HL-60 (cell line): ENCODE data around the gene GLYR1.

Source experiments
- DNase-seq, 2 experiments: peaks; one replicate each; pipeline ENCODE4 v3.0.0-alpha.2; 2010 to 2020; ENCODE audit warnings: low read depth in 1 of 2, low spot score in 1 of 2
- H3K27ac ChIP-seq: fragments of 250-450 bp; sonication (Bioruptor Pico); replicated peaks from 2 replicates; pipeline ENCODE4 v1.5.1; 2020; ENCODE audit warnings: mild to moderate bottlenecking, moderate library complexity
- H3K27me3 ChIP-seq: fragments of 250-450 bp; sonication (Bioruptor Pico); 2 replicates; pipeline ENCODE4 v1.5.1; 2021; ENCODE audit warnings: mild to moderate bottlenecking, moderate library complexity; ENCODE audit not compliant: insufficient read depth, poor library complexity, severe bottlenecking
- H3K4me3 ChIP-seq: replicated peaks from 2 replicates; pipeline ENCODE4 v1.5.1; 2011; ENCODE audit warnings: mild to moderate bottlenecking, control low read depth, low read length; ENCODE audit not compliant: insufficient read depth
- GABPA ChIP-seq: IDR thresholded peaks from 2 replicates; pipeline ENCODE4 v1.6.1; 2012; ENCODE audit warnings: low read depth
- POLR2AphosphoS5 ChIP-seq: IDR thresholded peaks from 2 replicates; pipeline ENCODE4 v1.6.1; 2012; ENCODE audit warnings: low read depth
- SPI1 ChIP-seq: IDR thresholded peaks from 2 replicates; pipeline ENCODE4 v1.6.1; 2012; ENCODE audit warnings: low read depth, mild to moderate bottlenecking, borderline replicate concordance
- TF ChIP-seq, protein P1 (sequence below): IDR thresholded peaks from one replicate; pipeline ENCODE4 v1.5.1; 2011; ENCODE audit warnings: low read length, control low read depth, inconsistent platforms; ENCODE audit not compliant: insufficient read depth
- TF ChIP-seq, protein P2 (sequence below): IDR thresholded peaks from 2 replicates; pipeline ENCODE4 v1.6.1; 2012; ENCODE audit warnings: low read depth; ENCODE audit not compliant: insufficient replicate concordance

GLYR1 gene

DNA sequence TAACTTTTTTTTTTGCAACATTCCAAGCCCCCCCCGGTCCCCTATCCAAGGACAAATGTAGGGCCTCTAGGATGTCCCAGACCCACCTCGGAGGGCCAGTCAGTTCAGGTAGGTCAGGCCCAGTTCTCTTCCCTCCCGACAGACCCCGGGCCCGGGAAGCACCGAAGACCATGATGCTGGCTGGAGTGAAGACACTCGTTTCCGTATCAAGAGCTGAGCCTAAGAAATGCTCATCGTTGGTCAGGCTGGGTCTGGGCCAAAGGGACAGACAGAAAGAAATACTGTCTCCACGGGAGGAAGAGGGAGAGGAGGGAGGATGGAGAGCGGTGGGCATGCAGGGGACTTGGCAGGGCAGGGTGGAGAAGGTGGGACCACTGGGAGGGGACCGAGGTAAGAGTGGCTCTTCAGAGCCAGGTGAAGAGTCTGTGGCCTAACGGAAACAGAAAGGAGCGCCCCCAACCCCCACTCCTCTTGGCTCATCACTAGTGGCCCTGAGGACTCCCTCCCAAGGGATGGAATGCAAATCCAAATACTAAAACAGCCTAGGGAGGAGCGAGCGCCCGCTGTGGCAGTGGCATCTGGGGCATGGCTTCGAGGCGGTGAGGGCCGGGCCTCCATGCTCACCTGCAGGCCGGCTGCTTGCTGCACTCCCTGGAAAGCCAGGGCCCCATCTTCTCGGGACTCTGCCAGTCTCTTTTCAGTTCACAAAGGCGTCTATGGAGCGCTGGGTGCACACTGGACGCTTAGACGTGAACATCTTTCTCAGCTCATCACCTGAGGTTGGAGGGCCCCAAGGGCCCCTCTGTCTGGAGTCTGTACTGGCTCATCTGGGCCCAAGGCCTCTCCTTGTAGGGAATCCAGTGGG lies 43.0 kb downstream of the GLYR1 start:
- no peak overlapping the region for H3K4me3 ChIP-seq
- no peak for TF ChIP-seq SPI1
- no peak for TF ChIP-seq GABPA
- 0 out of 2 replicates have a peak, but pooled peaks have one; percentile 4 for TF ChIP-seq POLR2AphosphoS5
- TF ChIP-seq, protein P1, sequence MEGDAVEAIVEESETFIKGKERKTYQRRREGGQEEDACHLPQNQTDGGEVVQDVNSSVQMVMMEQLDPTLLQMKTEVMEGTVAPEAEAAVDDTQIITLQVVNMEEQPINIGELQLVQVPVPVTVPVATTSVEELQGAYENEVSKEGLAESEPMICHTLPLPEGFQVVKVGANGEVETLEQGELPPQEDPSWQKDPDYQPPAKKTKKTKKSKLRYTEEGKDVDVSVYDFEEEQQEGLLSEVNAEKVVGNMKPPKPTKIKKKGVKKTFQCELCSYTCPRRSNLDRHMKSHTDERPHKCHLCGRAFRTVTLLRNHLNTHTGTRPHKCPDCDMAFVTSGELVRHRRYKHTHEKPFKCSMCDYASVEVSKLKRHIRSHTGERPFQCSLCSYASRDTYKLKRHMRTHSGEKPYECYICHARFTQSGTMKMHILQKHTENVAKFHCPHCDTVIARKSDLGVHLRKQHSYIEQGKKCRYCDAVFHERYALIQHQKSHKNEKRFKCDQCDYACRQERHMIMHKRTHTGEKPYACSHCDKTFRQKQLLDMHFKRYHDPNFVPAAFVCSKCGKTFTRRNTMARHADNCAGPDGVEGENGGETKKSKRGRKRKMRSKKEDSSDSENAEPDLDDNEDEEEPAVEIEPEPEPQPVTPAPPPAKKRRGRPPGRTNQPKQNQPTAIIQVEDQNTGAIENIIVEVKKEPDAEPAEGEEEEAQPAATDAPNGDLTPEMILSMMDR: no peak
- TF ChIP-seq, protein P2, sequence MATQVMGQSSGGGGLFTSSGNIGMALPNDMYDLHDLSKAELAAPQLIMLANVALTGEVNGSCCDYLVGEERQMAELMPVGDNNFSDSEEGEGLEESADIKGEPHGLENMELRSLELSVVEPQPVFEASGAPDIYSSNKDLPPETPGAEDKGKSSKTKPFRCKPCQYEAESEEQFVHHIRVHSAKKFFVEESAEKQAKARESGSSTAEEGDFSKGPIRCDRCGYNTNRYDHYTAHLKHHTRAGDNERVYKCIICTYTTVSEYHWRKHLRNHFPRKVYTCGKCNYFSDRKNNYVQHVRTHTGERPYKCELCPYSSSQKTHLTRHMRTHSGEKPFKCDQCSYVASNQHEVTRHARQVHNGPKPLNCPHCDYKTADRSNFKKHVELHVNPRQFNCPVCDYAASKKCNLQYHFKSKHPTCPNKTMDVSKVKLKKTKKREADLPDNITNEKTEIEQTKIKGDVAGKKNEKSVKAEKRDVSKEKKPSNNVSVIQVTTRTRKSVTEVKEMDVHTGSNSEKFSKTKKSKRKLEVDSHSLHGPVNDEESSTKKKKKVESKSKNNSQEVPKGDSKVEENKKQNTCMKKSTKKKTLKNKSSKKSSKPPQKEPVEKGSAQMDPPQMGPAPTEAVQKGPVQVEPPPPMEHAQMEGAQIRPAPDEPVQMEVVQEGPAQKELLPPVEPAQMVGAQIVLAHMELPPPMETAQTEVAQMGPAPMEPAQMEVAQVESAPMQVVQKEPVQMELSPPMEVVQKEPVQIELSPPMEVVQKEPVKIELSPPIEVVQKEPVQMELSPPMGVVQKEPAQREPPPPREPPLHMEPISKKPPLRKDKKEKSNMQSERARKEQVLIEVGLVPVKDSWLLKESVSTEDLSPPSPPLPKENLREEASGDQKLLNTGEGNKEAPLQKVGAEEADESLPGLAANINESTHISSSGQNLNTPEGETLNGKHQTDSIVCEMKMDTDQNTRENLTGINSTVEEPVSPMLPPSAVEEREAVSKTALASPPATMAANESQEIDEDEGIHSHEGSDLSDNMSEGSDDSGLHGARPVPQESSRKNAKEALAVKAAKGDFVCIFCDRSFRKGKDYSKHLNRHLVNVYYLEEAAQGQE: no peak
- H3K27me3 ChIP-seq: no peaks in the 10 kb centered on the region
- peak overlapping the region; percentile 85 for H3K27ac ChIP-seq
- no peak for DNase-seq

DNA sequence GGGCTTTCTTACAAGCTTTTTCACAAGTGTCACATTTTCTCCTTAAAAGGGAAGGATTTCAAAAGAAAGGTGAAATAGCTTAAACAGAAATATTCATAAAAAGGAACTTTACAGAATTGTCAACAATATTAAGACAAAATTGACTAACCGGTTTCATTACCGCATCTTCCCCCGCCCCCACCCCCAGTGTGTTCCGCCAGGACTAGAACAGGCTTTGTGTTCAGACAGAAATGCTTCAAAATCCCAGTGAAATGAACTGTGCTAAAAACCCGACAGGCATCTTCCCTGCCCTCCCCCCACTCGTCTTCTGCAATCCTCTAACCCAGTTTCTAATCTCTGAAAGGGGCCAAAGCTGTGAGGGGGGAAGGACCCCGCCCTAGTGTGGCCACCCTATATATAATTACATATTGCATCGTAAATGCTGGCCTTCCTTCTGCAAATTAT lies 43.7 kb downstream of the GLYR1 start:
- TF ChIP-seq, protein P1: no peak
- TF ChIP-seq GABPA: no peak
- TF ChIP-seq, protein P2: no peak
- 0 out of 2 replicates have a peak, but pooled peaks have one; percentile 6 for TF ChIP-seq POLR2AphosphoS5
- peak; percentile 42 to 52 for DNase-seq

DNA sequence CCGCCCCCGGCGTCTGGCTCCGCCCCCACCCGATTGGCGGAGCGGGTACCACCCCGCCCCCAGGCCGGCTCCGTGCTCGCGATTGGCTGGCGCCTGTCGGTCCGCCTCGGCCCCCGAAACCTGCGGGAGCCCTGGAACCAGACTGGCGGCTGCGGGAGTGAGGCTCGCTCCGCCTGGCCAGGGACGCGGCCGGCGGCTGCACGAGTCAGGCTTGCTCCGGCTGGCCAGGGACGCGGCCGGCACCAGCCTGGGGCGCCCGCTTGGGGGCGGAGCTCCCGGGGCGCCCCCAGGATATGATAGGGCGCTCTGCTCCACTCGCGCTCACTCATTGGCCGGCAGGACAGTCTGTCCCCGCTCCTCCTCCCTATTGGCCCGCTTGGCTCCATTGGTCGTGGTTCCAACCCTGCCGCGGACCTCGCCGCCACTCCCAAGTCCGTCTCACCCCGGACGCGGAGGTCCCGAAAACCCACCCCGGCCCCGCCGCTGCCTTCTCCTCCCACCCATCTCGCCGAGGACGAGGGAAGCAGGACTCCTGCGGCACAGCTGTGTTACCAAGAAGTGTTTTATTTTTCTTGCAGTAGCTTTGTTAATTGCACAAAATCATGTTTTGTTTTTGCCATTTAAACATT lies 44.3 kb downstream of the GLYR1 start:
- peak; percentile 55; the same call in 1 of the 2 replicates for TF ChIP-seq POLR2AphosphoS5
- TF ChIP-seq, protein P2: no peak
- TF ChIP-seq, protein P1: no peak
- no peak for TF ChIP-seq GABPA
- Histone ChIP-seq H3K27me3 (no peaks in the 10 kb centered on the region), H3K4me3 (peak overlapping the region; percentile 71), H3K27ac (peak overlapping the region; percentile 85)
- peak; percentile 80 to 94 for DNase-seq

More for the DNA sequence above, 43.7 kb downstream of the GLYR1 start:
- H3K4me3 ChIP-seq: peak overlapping the region; percentile 71
- H3K27ac ChIP-seq: peak overlapping the region; percentile 85
- no peaks in the 10 kb centered on the region for H3K27me3 ChIP-seq
